IPS-18a (cell line): ENCODE data around the gene SH3PXD2A.

Experiments used
- H3K27ac ChIP-seq: one replicate; pipeline ENCODE4 v1.5.1; 2013; ENCODE audit warnings: low read length
- H3K27me3 ChIP-seq: one replicate; pipeline ENCODE4 v1.6.1; 2013; ENCODE audit warnings: mild to moderate bottlenecking, low read length; ENCODE audit not compliant: control insufficient read depth, insufficient read depth
- H3K36me3 ChIP-seq: one replicate; pipeline ENCODE4 v1.6.1; 2013; ENCODE audit warnings: low read depth, low read length; ENCODE audit not compliant: control insufficient read depth
- H3K4me1 ChIP-seq: one replicate; pipeline ENCODE4 v1.6.1; 2013; ENCODE audit warnings: low read depth, low read length; ENCODE audit not compliant: control insufficient read depth
- H3K4me3 ChIP-seq: one replicate; pipeline ENCODE4 v1.5.1; 2013; ENCODE audit warnings: low read length
- H3K9ac ChIP-seq: one replicate; pipeline ENCODE4 v1.6.1; 2013; ENCODE audit warnings: mild to moderate bottlenecking, low read length, moderate library complexity
- H3K9me3 ChIP-seq: one replicate; pipeline ENCODE4 v1.6.1; 2013; ENCODE audit warnings: low read depth, low read length; ENCODE audit not compliant: control insufficient read depth

Gene SH3PXD2A

GRCh38 chr10:103872137-103872931 is 17.0 kb upstream of the SH3PXD2A start:
- Histone ChIP-seq H3K36me3 (no peaks in the 10 kb centered on the region), H3K4me3 (no peak overlapping the region), H3K9me3 (no peaks in the 10 kb centered on the region), H3K27ac (no peak overlapping the region), H3K4me1 (peaks cover 9% of the 10 kb centered on the region), H3K9ac (no peak overlapping the region), H3K27me3 (no peaks in the 10 kb centered on the region)

DNA sequence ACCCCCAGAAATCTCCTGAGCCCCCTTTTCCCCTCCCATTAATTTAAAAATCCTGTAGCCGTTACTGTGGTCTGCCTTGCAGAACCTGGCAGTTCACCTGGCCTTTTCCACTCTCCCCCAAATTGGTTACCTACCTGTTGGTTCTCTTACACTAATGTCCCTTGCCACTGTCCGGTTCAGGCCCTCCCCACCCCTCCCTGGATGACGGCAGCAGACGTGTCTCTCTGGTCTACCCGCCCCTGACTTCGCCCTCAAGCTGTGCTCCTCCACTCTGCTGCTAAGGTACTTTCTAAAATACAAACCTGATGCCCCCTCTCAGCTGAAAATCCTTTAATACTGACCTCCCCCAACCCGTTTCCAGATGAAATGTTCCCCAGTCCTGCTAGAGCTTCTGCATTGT is 15.6 kb upstream of the SH3PXD2A start:
- Histone ChIP-seq H3K27ac (no peak overlapping the region), H3K36me3 (no peaks in the 10 kb centered on the region), H3K27me3 (no peaks in the 10 kb centered on the region), H3K9me3 (no peaks in the 10 kb centered on the region), H3K4me3 (no peak overlapping the region), H3K4me1 (peaks cover 9% of the 10 kb centered on the region), H3K9ac (no peak overlapping the region)

GRCh38 chr10:103870516-103870915 is 15.1 kb upstream of the SH3PXD2A start:
- no peaks in the 10 kb centered on the region for H3K9me3 ChIP-seq
- peaks cover 9% of the 10 kb centered on the region for H3K4me1 ChIP-seq
- no peak overlapping the region for H3K9ac ChIP-seq
- no peaks in the 10 kb centered on the region for H3K36me3 ChIP-seq
- H3K4me3 ChIP-seq: no peak overlapping the region
- no peaks in the 10 kb centered on the region for H3K27me3 ChIP-seq
- no peak overlapping the region for H3K27ac ChIP-seq

GRCh38 chr10:103869336-103869735 is 14.0 kb upstream of the SH3PXD2A start:
- peaks cover 9% of the 10 kb centered on the region for H3K4me1 ChIP-seq

DNA sequence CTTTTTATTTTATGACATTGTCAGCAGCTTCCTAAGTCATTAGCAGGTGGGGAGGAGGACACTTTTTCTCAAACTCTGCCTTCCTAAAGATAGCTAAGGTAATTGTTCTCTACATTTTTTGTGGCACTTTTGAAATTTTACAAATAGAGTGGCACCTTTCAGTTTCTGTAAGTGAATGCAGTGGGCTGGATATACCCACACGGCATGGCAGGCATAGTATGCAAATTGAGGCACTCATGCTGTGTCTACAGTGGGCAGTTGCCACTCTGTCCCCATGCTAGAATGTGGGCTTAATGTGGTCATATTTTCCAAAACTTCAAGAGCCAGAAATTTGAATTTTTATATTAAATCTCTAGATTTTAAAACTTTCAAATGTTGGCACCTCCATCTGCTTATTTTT is 12.8 kb upstream of the SH3PXD2A start:
- Histone ChIP-seq H3K27me3 (no peaks in the 10 kb centered on the region), H3K9ac (no peak overlapping the region), H3K4me1 (peaks cover 9% of the 10 kb centered on the region), H3K36me3 (no peaks in the 10 kb centered on the region), H3K4me3 (no peak overlapping the region), H3K27ac (no peak overlapping the region), H3K9me3 (no peaks in the 10 kb centered on the region)

More at GRCh38 chr10:103869336-103869735, 14.0 kb upstream of the SH3PXD2A start:
- H3K4me3 ChIP-seq: no peak overlapping the region
- H3K9ac ChIP-seq: no peak overlapping the region
- H3K36me3 ChIP-seq: no peaks in the 10 kb centered on the region
- no peaks in the 10 kb centered on the region for H3K27me3 ChIP-seq
- H3K9me3 ChIP-seq: no peaks in the 10 kb centered on the region
- no peak overlapping the region for H3K27ac ChIP-seq

GRCh38 chr10:103861505-103861904 is 6.1 kb upstream of the SH3PXD2A start:
- Histone ChIP-seq H3K4me3 (no peak overlapping the region), H3K9me3 (no peaks in the 10 kb centered on the region), H3K27ac (no peak overlapping the region), H3K27me3 (peaks cover 11% of the 10 kb centered on the region), H3K9ac (no peak overlapping the region), H3K4me1 (peaks cover 2% of the 10 kb centered on the region), H3K36me3 (no peaks in the 10 kb centered on the region)

GRCh38 chr10:103859161-103860086 is 4.0 kb upstream of the SH3PXD2A start:
- Histone ChIP-seq H3K27me3 (peaks cover 24% of the 10 kb centered on the region), H3K27ac (no peak overlapping the region), H3K9ac (no peak overlapping the region), H3K36me3 (no peaks in the 10 kb centered on the region), H3K4me3 (no peak overlapping the region), H3K4me1 (peaks cover 6% of the 10 kb centered on the region), H3K9me3 (no peaks in the 10 kb centered on the region)

- Histone ChIP-seq H3K27ac (no peak overlapping the region), H3K9me3 (no peaks in the 10 kb centered on the region), H3K27me3 (peaks cover 34% of the 10 kb centered on the region), H3K4me3 (no peak overlapping the region), H3K4me1 (peaks cover 12% of the 10 kb centered on the region), H3K36me3 (no peaks in the 10 kb centered on the region), H3K9ac (no peak overlapping the region)
Measured at GRCh38 chr10:103858360-103858759, 3.0 kb upstream of the SH3PXD2A start.

DNA sequence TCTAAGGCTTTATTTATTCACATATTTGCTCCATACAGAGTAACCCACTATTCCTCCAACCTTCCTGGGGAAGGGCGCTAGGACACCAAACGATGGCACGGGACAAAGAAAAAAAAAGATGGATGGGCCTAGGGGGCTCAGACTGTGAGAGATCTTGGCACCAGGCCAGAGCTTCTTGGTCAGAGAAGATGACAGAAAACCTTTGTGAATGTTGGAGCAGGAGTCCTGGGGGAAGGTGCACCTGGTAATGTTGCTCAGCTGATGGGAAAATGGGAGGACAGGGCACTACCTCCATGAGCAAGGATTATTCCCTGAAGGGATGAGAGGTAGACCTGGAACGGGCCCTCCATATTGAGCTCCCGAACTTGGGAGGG is 1.4 kb upstream of the SH3PXD2A start:
- no peaks in the 10 kb centered on the region for H3K36me3 ChIP-seq

DNA sequence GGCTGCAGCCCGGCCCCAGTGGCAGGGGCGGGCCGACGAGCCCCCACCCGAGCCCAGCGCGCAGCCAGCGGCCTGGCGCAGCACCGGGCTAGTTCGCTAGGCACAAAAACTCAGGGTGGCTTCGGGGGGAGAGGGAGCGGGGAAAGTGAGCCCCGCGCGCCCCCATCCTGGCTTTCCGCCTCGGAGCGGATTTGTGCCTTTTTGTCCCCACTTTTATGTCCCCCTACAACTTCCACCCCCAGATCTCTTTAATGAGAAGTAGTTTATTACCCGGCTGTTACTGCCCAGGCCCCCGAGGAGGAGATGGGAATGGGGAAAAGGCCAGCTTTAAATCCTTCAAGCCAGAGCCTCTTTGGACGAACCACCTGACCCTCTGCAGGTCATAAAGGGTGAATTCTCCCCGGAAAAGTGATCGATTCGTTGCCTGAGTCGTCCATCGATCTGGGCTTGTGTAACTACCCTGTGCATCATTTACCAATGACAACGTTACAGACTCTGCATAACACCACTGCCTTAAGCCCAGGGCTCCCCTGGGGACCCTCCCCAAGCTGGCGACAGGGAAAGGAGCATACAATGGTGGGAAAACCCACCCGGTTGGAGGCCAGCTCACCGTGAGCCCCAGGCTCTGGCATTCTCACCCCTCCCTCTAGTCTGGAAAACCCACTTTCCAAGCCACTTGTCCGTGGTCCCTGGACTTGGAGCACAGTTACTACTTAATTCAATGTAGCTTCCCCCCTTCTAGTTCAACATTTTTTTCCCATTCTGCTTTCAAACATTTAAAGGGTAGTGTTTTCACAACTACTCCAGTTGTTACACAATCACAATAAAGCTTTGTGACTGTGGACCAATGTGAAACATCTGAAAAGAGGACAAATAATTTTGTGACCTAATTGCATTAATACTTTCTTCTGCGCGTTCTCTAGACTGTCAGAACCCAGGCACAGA is 748 bp upstream of the SH3PXD2A start:
- H3K27ac ChIP-seq: no peak overlapping the region
- H3K4me3 ChIP-seq: peak overlapping the region; percentile 75
- H3K9ac ChIP-seq: no peak overlapping the region
- peaks cover 12% of the 10 kb centered on the region for H3K4me1 ChIP-seq
- H3K36me3 ChIP-seq: no peaks in the 10 kb centered on the region
- no peaks in the 10 kb centered on the region for H3K9me3 ChIP-seq
- H3K27me3 ChIP-seq: peaks cover 44% of the 10 kb centered on the region

More for the DNA sequence above, 1.4 kb upstream of the SH3PXD2A start:
- Histone ChIP-seq H3K27me3 (peaks cover 44% of the 10 kb centered on the region), H3K9me3 (no peaks in the 10 kb centered on the region), H3K9ac (no peak overlapping the region), H3K4me1 (peaks cover 12% of the 10 kb centered on the region), H3K27ac (no peak overlapping the region), H3K4me3 (no peak overlapping the region)
